Hematopoietic multipotent progenitor cell treated with erythropoietin and hydrocortisone succinate and interleukin-3 and kit ligand, for 6 days (in vitro differentiated cells): Measurements from ENCODE around the gene IL5.
A peak's percentile ranks its signal among the peaks of the same experiment; 100 is the strongest.

Experiments used
- DNase-seq: peaks from one replicate; pipeline ENCODE4 v3.0.0-alpha.2; 2015

Gene IL5

DNA sequence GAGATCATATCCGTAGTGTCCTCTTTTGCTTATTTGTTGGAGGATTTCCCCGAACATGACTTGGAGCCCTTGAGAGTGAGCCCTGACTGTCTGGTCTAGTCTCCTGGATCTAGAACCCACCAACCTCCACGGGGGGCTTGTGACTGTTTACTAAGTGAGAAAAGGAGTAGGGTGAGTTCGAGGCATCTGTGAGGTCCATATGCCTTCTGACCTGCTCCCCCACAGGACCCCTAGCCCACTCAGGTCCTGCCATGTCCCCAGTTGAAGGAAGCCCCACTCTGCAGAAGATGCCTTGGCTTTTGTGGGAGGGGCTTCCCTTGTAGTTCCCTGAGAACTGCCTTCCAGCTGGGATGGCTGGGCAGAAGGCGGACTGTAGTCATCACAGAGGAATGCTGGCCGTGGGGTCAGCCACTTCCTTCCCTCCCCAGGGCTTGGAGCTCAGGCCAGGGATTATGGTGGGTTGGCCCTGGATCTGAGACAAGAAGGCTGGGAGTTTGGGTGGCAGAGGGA is 45.8 kb downstream of the IL5 start:
- no peak for DNase-seq

DNA sequence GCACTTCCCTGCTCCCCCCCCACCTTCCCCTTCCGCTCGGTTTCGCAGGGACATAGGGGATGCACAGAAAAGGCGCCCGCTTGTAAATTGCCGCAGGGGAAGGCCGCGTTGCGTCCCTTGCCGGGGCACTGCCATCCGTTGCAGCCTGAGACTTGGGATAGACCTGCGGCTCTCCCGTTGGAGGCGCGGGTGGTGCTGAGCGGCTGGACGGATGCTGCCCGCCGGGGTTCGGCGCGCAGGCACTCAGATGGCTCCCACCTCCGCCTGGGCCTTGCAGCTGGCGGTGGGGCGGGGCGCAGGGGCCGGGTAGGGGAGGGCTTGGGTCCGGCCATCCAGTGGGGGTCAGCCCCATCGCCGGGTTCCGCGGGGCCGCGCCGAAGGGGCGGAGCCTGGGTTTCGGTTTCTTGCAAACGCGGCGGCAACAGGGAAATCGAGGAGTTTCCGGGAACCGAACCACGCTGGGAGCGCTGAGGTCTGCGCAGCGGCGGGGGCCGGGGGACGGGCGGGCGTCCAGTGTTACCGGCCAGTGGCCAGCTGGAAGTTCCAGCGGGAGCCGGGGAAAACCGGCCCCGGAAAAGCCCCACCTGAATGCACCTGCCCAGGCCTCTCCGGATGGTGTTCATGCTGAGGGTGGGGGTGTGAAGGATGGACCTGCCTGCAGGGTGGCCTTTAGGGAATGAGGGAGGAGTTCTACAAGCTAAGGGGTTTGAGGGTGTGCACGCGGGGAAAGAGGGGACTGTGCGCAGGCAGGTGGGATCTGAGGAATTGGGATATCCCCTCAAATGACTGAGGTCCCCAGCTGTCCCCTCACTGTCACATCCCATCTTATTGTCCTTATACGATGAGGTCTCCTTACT is 46.5 kb downstream of the IL5 start:
- DNase-seq, result peak; percentile 86

DNA sequence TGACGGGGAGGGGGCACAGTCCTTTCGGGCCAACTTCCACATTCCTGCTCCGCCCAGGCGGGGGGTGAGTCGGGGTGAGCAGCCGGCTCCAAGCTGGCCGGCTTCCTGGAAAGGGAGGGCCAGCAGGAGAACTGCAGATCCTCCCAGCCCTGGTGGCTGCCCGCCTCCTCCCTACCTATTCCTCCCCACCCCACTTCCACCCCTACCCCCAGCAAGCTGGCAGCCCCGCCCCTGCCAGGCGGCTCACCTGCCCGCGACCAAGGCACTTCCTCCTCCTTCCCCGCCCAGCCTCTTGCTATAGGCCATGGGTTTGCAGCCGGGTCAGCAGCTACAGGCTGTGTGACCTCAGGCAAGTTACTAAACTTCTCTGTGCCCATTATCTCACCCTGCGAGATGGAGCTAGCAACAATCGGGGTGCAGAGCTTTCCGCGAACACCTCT is 47.1 kb downstream of the IL5 start:
- peak; percentile 90 for DNase-seq

DNA sequence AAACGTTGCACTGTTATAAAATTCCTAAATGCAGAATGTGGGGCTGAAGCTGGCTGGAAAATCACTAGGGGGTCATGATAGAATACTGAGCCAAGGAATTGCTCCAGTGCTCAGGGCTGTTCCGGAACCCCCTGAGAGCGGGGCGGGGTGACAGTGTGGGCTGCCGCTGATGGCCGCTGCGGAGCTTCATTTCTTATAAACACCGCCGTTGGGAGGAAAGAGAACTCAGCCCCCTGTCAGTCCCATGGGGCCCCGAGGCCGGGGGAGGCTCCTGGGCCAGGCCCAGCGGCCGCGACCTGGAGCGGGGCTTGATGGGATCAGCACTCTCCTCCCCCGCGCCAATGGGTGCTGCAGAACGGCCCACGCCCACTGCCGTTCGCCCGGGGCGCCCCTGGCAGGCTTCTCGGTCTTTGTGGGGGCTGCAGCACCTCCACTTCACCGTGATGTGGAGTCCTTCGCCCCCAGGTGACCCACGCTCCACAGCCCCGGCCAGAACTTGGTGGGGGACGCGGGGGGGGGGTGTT is 47.6 kb downstream of the IL5 start:
- DNase-seq, result peak; percentile 94

DNA sequence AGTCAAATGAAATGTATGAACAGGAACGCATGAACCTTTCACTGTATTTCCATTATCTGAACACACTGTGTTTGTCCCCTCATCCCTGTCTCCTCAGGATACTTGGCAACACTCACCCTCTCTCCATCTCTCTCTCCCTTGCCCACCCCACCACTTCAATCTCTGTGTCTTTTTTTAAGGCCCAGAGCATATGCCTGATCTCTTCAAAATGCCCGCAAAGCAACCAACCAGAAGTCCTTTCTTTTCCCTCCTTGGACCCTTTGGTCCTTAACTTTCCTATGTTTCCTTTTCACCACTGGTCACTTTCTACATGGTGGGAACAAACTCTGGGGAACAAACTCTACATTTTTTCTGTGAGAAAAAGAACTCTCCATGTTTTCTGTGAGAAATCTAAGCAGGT is 49.5 kb downstream of the IL5 start:
- DNase-seq, result no peak

DNA sequence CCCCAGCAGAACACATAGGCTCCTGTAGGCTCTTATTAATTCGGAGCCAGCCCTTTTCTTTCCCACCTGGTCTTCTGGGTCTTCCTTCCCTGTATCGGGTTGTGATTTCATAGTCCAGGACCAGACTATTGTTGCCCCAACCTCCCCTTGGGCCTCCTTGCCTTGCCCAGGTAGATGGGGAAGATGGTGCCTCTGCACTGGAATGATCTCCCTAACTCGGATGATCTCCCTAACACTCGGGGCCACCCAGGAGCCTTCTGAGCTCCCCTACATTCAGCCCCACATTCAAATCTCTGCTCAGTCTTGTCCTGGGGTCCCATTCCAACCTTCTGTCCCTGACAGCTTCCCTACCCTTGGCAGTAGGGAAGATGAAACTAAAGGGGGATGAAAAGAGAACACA is 50.1 kb downstream of the IL5 start:
- no peak for DNase-seq

DNA sequence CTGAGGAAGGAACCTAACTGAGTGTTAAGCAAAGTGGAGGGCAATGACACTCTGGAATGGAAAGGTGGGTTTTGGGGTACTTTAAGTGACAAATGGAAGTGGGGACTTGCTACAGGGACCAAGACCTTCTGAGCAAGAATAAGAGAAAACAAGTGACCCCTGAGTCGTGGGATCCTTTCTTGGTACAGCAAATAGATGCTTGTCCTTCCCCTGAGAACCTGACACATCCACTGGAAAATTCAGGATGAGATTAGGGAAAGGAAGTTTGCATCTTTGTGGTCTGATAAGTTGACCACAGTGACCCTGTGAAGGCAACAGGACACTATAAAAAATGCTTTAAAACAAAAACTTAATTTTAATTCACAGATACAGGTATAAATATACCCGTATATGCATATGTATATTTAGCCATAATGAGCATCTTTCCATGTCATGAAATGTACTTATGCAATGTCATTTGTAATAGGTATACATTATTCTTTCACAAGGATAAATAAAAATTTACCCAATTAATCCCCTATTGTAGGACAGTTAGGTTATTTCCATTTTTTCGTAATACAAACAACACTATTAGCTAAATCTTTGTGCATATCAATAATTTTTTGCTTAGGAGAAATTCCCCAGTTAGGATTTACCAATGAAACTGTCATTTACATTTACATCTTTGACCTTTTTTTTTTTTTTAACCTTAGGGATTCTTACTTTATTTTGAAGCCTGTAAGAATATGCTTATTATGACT is 50.8 kb downstream of the IL5 start:
- no peak for DNase-seq
